GM23338 (cell line): Measurements from ENCODE around the gene TMEM273. TPM values are rescaled to one million over a fixed set of nuclear protein-coding genes. Genes with fewer than 3 reads are reported as not detected.

Experiments
- ATAC-seq: fragments of 200-7000 bp; cut with Tn5 transposase; 3 replicates; pipeline ENCODE4 v1.9.1; 2020
- DNase-seq: peaks from one replicate; pipeline ENCODE4 v3.0.0-alpha.2; 2015; ENCODE audit warnings: low spot score
- H2AFZ ChIP-seq: fragments of 200-600 bp; sonication (generic); 2 replicates; pipeline ENCODE4 v1.8.0; 2016; ENCODE audit warnings: antibody characterized with exemption, mild to moderate bottlenecking, moderate library complexity
- H3F3A ChIP-seq: fragments of 200-600 bp; sonication (generic); replicated peaks from 2 replicates; pipeline ENCODE4 v1.8.0; 2017; ENCODE audit warnings: antibody characterized with exemption, mixed run types, low read depth
- H3K27ac ChIP-seq: fragments of 200-600 bp; sonication (generic); 2 replicates; pipeline ENCODE4 v1.6.1; 2016; ENCODE audit warnings: low read depth
- H3K27me3 ChIP-seq: fragments of 200-600 bp; sonication (generic); 2 replicates; pipeline ENCODE4 v1.8.0; 2016; ENCODE audit warnings: mild to moderate bottlenecking, mixed run types, moderate library complexity; ENCODE audit not compliant: insufficient read depth
- H3K36me3 ChIP-seq: fragments of 200-600 bp; sonication (generic); 2 replicates; pipeline ENCODE4 v1.8.0; 2016; ENCODE audit warnings: mild to moderate bottlenecking; ENCODE audit not compliant: insufficient read depth
- H3K4me1 ChIP-seq: fragments of 200-600 bp; sonication (generic); 2 replicates; pipeline ENCODE4 v1.8.0; 2016; ENCODE audit warnings: mild to moderate bottlenecking, moderate library complexity; ENCODE audit not compliant: insufficient read depth
- H3K4me2 ChIP-seq: fragments of 200-600 bp; sonication (generic); 2 replicates; pipeline ENCODE4 v1.7.1; 2017; ENCODE audit warnings: mixed run types
- H3K4me3 ChIP-seq: fragments of 200-600 bp; sonication (generic); 2 replicates; pipeline ENCODE4 v1.6.1; 2016; ENCODE audit warnings: mixed run types
- H3K79me2 ChIP-seq: fragments of 200-600 bp; sonication (generic); replicated peaks from 2 replicates; pipeline ENCODE4 v1.8.0; 2017; ENCODE audit warnings: mild to moderate bottlenecking; ENCODE audit not compliant: insufficient read depth
- H3K9me2 ChIP-seq: fragments of 200-600 bp; sonication (generic); 2 replicates; pipeline ENCODE4 v1.8.0; 2017; ENCODE audit not compliant: insufficient read depth
- H4K20me1 ChIP-seq: fragments of 200-600 bp; sonication (generic); replicated peaks from 2 replicates; pipeline ENCODE4 v1.8.0; 2017; ENCODE audit warnings: mild to moderate bottlenecking; ENCODE audit not compliant: insufficient read depth
- H3K27ac Mint-ChIP-seq: 2 replicates; pipeline ENCODE4 v1.8.0; 2020; ENCODE audit warnings: inconsistent platforms, mild to moderate bottlenecking, moderate library complexity, mixed read lengths
- H3K27me3 Mint-ChIP-seq: 3 replicates; pipeline ENCODE4 v1.8.0; 2022; ENCODE audit warnings: low read depth, mild to moderate bottlenecking, moderate library complexity, mixed read lengths, inconsistent platforms; ENCODE audit not compliant: insufficient read depth, poor library complexity
- H3K36me3 Mint-ChIP-seq: 3 replicates; pipeline ENCODE4 v1.8.0; 2021; ENCODE audit warnings: low read depth, mild to moderate bottlenecking, inconsistent platforms, moderate library complexity, mixed read lengths
- H3K4me1 Mint-ChIP-seq: 3 replicates; pipeline ENCODE4 v1.8.0; 2020; ENCODE audit warnings: mild to moderate bottlenecking, inconsistent platforms, mixed read lengths
- H3K4me3 Mint-ChIP-seq: 3 replicates; pipeline ENCODE4 v1.8.0; 2021; ENCODE audit warnings: moderate library complexity, mild to moderate bottlenecking, inconsistent platforms, mixed read lengths
- H3K9me3 Mint-ChIP-seq: 3 replicates; pipeline ENCODE4 v1.8.0; 2020; ENCODE audit warnings: moderate library complexity, mild to moderate bottlenecking, inconsistent platforms, mixed read lengths
- CREB1 ChIP-seq: fragments of 250-450 bp; sonication (Bioruptor Pico); IDR thresholded peaks from 2 replicates; pipeline ENCODE4 v1.5.0; 2020; ENCODE audit warnings: low read depth, mild to moderate bottlenecking, moderate library complexity
- ETS1 ChIP-seq: IDR thresholded peaks from 2 replicates; pipeline ENCODE4 v1.6.1; 2016; ENCODE audit warnings: antibody characterized with exemption
- EZH2 ChIP-seq: fragments of 200-600 bp; sonication (generic); IDR thresholded peaks from one replicate; pipeline ENCODE4 v1.8.0; 2017; ENCODE audit warnings: antibody characterized with exemption, mild to moderate bottlenecking, low read depth; ENCODE audit not compliant: unreplicated experiment
- JUNB ChIP-seq: IDR thresholded peaks from one replicate; pipeline ENCODE4 v1.6.1; 2016; ENCODE audit warnings: antibody characterized with exemption; ENCODE audit not compliant: unreplicated experiment
- NANOG ChIP-seq: IDR thresholded peaks from 2 replicates; pipeline ENCODE4 v1.6.1; 2016; ENCODE audit warnings: antibody characterized with exemption, borderline replicate concordance
- STAT1 ChIP-seq: IDR thresholded peaks from one replicate; pipeline ENCODE4 v1.6.1; 2016; ENCODE audit warnings: antibody characterized with exemption; ENCODE audit not compliant: unreplicated experiment
- ZNF114 ChIP-seq: fragments of 250-450 bp; sonication (Bioruptor Pico); IDR thresholded peaks from 2 replicates; pipeline ENCODE4 v1.5.0; 2020; ENCODE audit warnings: mild to moderate bottlenecking, moderate library complexity
- ZNF331 ChIP-seq: fragments of 250-450 bp; sonication (Bioruptor Pico); IDR thresholded peaks from 2 replicates; pipeline ENCODE4 v1.5.0; 2020; ENCODE audit warnings: low read depth, mild to moderate bottlenecking, moderate library complexity
- ZNF462 ChIP-seq: fragments of 250-450 bp; sonication (Bioruptor Pico); IDR thresholded peaks from 2 replicates; pipeline ENCODE4 v1.5.0; 2020; ENCODE audit warnings: mild to moderate bottlenecking, moderate library complexity
- polyA plus RNA-seq: library from polyadenylated mRNA; unstranded; fragments of >200 nt; fragmentation: Nextera tagmentation; extraction: Ambion mirVana; gene quantifications from 2 replicates; pipeline ENCODE4 v1.2.1, GENCODE V29; 2016
- total RNA-seq: library from RNA; depleted of rRNA; stranded (reverse); fragments of >200 nt; shearing (Covaris generic); gene quantifications from 2 replicates; pipeline ENCODE4 v1.2.3, GENCODE V29; 2014

Gene TMEM273
- total and polyA plus RNA-seq, 2 experiments from 2014 or later = not detected

- H3K9me3 Mint-ChIP-seq = no peaks in the 10 kb centered on the region
- no peak for TF ChIP-seq ZNF331 (CRISPR knock-in tag)
- no peak for TF ChIP-seq CREB1
- no peak for TF ChIP-seq ZNF462 (CRISPR knock-in tag)
- no peak for TF ChIP-seq STAT1
- TF ChIP-seq EZH2 = no peak
- no peak for TF ChIP-seq JUNB
- TF ChIP-seq NANOG = no peak
- no peak for TF ChIP-seq ZNF114 (CRISPR knock-in tag)
- no peak for TF ChIP-seq ETS1
- ATAC-seq (no peak), DNase-seq (no peak)
- H3K36me3 Mint-ChIP-seq = no peaks in the 10 kb centered on the region
- Histone ChIP-seq H3F3A (no peaks in the 10 kb centered on the region), H3K36me3 (no peaks in the 10 kb centered on the region), H3K9me2 (no peaks in the 10 kb centered on the region), H3K4me3 (no peak overlapping the region), H3K79me2 (no peaks in the 10 kb centered on the region), H4K20me1 (no peaks in the 10 kb centered on the region), H3K4me2 (no peak overlapping the region), H2AFZ (no peak overlapping the region), H3K27me3 (no peaks in the 10 kb centered on the region), H3K4me1 (no peaks in the 10 kb centered on the region), H3K27ac (no peak overlapping the region)
- no peak overlapping the region for H3K27ac Mint-ChIP-seq
- H3K27me3 Mint-ChIP-seq = peaks cover 1% of the 10 kb centered on the region
- H3K4me3 Mint-ChIP-seq = no peak overlapping the region
- peaks cover 8% of the 10 kb centered on the region for H3K4me1 Mint-ChIP-seq
These were observed 15.4 kb downstream of the TMEM273 start for GRCh38 chr10:49172777-49173132.
